ENCODE measurements around the gene ERCC5. TPM values are rescaled to one million over a fixed set of nuclear protein-coding genes. Genes with fewer than 3 reads are reported as not detected.

The ERCC5 gene
- total RNA-seq, 1 donor from 2014 or later, result 59.6 TPM

- no peak for DNase-seq (ENCODE audit: low spot score)
Measured at GRCh38 chr13:102839462-102839861, 6.4 kb upstream of the ERCC5 start.

GRCh38 chr13:102845289-102845629 is 573 bp upstream of the ERCC5 start:
- DNase-seq (ENCODE audit: low spot score), result no peak

- DNase-seq (ENCODE audit: low spot score), result peak; percentile 28
Measured at GRCh38 chr13:102846261-102847015, 606 bp downstream of the ERCC5 start.

GRCh38 chr13:102847272-102848234 is 1.7 kb downstream of the ERCC5 start:
- no peak for DNase-seq (ENCODE audit: low spot score)

- DNase-seq (ENCODE audit: low spot score), result no peak
Measured at GRCh38 chr13:102848956-102849355, 3.1 kb downstream of the ERCC5 start.

GRCh38 chr13:102852556-102852955 is 6.7 kb downstream of the ERCC5 start:
- DNase-seq (ENCODE audit: low spot score), result no peak

- DNase-seq (ENCODE audit: low spot score), result no peak
Measured at GRCh38 chr13:102854675-102855074, 8.8 kb downstream of the ERCC5 start.

- no peak for DNase-seq (ENCODE audit: low spot score)
Measured at GRCh38 chr13:102856557-102856956, 10.7 kb downstream of the ERCC5 start.

- no peak for DNase-seq (ENCODE audit: low spot score)
Measured at GRCh38 chr13:102862624-102863210, 16.9 kb downstream of the ERCC5 start.

- no peak for DNase-seq (ENCODE audit: low spot score)
Measured at GRCh38 chr13:102863590-102863989, 17.8 kb downstream of the ERCC5 start.

GRCh38 chr13:102868366-102868936 is 22.6 kb downstream of the ERCC5 start:
- DNase-seq (ENCODE audit: low spot score), result no peak

- no peak for DNase-seq (ENCODE audit: low spot score)
Measured at GRCh38 chr13:102869948-102870676, 24.3 kb downstream of the ERCC5 start.

GRCh38 chr13:102870677-102871415 is 25.0 kb downstream of the ERCC5 start:
- DNase-seq (ENCODE audit: low spot score), result peak; percentile 59

- DNase-seq (ENCODE audit: low spot score), result no peak
Measured at GRCh38 chr13:102872131-102872530, 26.3 kb downstream of the ERCC5 start.

- DNase-seq (ENCODE audit: low spot score), result no peak
Measured at GRCh38 chr13:102872531-102872930, 26.7 kb downstream of the ERCC5 start.

GRCh38 chr13:102873653-102874052 is 27.8 kb downstream of the ERCC5 start:
- no peak for DNase-seq (ENCODE audit: low spot score)

- no peak for DNase-seq (ENCODE audit: low spot score)
Measured at GRCh38 chr13:102875256-102875655, 29.4 kb downstream of the ERCC5 start.

GRCh38 chr13:102877303-102877702 is 31.5 kb downstream of the ERCC5 start:
- no peak for DNase-seq (ENCODE audit: low spot score)

- no peak for DNase-seq (ENCODE audit: low spot score)
Measured at GRCh38 chr13:102878481-102878880, 32.6 kb downstream of the ERCC5 start.

GRCh38 chr13:102879793-102880499 is 34.1 kb downstream of the ERCC5 start:
- DNase-seq (ENCODE audit: low spot score), result no peak
